ENCODE measurements around the gene TMEM242. TPM values are rescaled to one million over a fixed set of nuclear protein-coding genes. Genes with fewer than 3 reads are reported as not detected.

Gene TMEM242
- total RNA-seq, 4 donors from 2014 or later: 3.9 to 7.7 (median 6.3) TPM

GRCh38 chr6:157300006-157300405, 23.3 kb downstream of the TMEM242 start:
- DNase-seq: no peak
- H3K36me3 ChIP-seq: no peaks in the 10 kb centered on the region
- H3K4me3 ChIP-seq: no peak overlapping the region
- in situ Hi-C loops (cut with MboI; ENCODE audit: low sequenced_read_pairs in 4 of 4): no loop called here
- H3K9me3 ChIP-seq: no peaks in the 10 kb centered on the region
- intact Hi-C loops (cut with DNase I; ENCODE audit: low total_unique reads): no loop called here
- no peak for TF ChIP-seq CTCF (IDR thresholded peaks at IDR 0.05 in 4 of 5, conservative IDR thresholded peaks at IDR 0.05 in 1 of 5)
- no peak for TF ChIP-seq POLR2A (IDR thresholded peaks at IDR 0.05)
- H3K27ac ChIP-seq: no peak overlapping the region
- H3K27me3 ChIP-seq: no peaks in the 10 kb centered on the region
- peaks cover 16 to 35% of the 10 kb centered on the region in 2 donors for H3K4me1 ChIP-seq
- ATAC-seq: no peak

DNA sequence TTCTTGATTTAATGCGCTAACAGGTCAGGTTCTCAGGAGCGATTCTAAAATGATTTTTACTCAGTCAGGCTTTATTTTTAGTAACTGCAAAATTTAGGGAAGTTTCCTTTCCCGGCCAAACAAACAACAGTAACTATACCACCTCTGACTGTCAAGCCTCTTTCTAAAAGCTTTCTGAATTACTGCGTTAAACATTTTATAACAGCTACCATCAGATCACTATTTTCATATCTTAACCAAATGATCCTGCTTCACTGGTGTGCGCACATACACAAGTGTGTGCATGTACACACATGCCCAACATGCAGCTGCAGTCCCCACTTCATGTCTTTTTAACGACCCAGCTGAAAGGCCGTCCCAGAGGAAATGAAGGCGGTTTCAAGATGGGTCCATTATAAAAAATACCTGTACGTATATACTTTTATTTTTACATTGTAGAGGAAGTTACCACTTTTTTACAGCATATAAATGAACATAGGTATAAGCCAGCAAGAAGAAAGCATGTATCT, 25.0 kb downstream of the TMEM242 start:
- no peak for TF ChIP-seq CTCF (IDR thresholded peaks at IDR 0.05 in 4 of 5, conservative IDR thresholded peaks at IDR 0.05 in 1 of 5)
- no peak for TF ChIP-seq POLR2A (IDR thresholded peaks at IDR 0.05)
- ATAC-seq: no peak
- in situ Hi-C loops (cut with MboI; ENCODE audit: low sequenced_read_pairs in 4 of 4): loop anchor here in 1 of 4 donors (25.0 kb wide), 1 partner anchor 261 kb away; no protein-coding TSS in a partner anchor

GRCh38 chr6:157294654-157295053, 28.7 kb downstream of the TMEM242 start:
- TF ChIP-seq CTCF (IDR thresholded peaks at IDR 0.05 in 4 of 5, conservative IDR thresholded peaks at IDR 0.05 in 1 of 5) (no peak), POLR2A (IDR thresholded peaks at IDR 0.05) (no peak)
- Histone ChIP-seq H3K4me3 (no peak overlapping the region), H3K9me3 (no peaks in the 10 kb centered on the region), H3K27me3 (no peaks in the 10 kb centered on the region), H3K36me3 (peaks cover 0 to 21% of the 10 kb centered on the region in 2 donors), H3K27ac (no peak overlapping the region), H3K4me1 (peaks cover 9 to 15% of the 10 kb centered on the region in 2 donors)
- intact Hi-C loops (cut with DNase I; ENCODE audit: low total_unique reads): no loop called here
- in situ Hi-C loops (cut with MboI; ENCODE audit: low sequenced_read_pairs in 4 of 4): loop anchor here in 1 of 4 donors (25.0 kb wide), 1 partner anchor 257 kb away; no protein-coding TSS in a partner anchor
- DNase-seq (no peak), ATAC-seq (no peak)

More for the DNA sequence above, 25.0 kb downstream of the TMEM242 start:
- peaks cover 9 to 26% of the 10 kb centered on the region in 2 donors for H3K4me1 ChIP-seq
- H3K4me3 ChIP-seq: no peak overlapping the region
- DNase-seq: no peak
- no peak overlapping the region for H3K27ac ChIP-seq
- H3K27me3 ChIP-seq: no peaks in the 10 kb centered on the region
- H3K36me3 ChIP-seq: no peaks in the 10 kb centered on the region
- no peaks in the 10 kb centered on the region for H3K9me3 ChIP-seq
- intact Hi-C loops (cut with DNase I; ENCODE audit: low total_unique reads): no loop called here

- no peaks in the 10 kb centered on the region for H3K27me3 ChIP-seq
- no peak for TF ChIP-seq CTCF (IDR thresholded peaks at IDR 0.05 in 4 of 5, conservative IDR thresholded peaks at IDR 0.05 in 1 of 5)
- TF ChIP-seq POLR2A (IDR thresholded peaks at IDR 0.05): no peak
- H3K36me3 ChIP-seq: peaks cover 0 to 27% of the 10 kb centered on the region in 2 donors
- in situ Hi-C loops (cut with MboI; ENCODE audit: low sequenced_read_pairs in 4 of 4) (loop anchor here in 1 of 4 donors (25.0 kb wide), 1 partner anchor 256 kb away; no protein-coding TSS in a partner anchor), intact Hi-C loops (cut with DNase I; ENCODE audit: low total_unique reads) (no loop called here)
- no peak overlapping the region for H3K4me3 ChIP-seq
- no peaks in the 10 kb centered on the region for H3K9me3 ChIP-seq
- ATAC-seq (no peak), DNase-seq (no peak)
- H3K27ac ChIP-seq: no peak overlapping the region
- peaks cover 9 to 14% of the 10 kb centered on the region in 2 donors for H3K4me1 ChIP-seq
Observed at GRCh38 chr6:157293780-157294179, 29.5 kb downstream of the TMEM242 start.
